Loucy (cell line): ENCODE measurements around the gene LCN12.

Experiments used
- EZH2phosphoT487 ChIP-seq: fragments of 200-600 bp; IDR thresholded peaks from 2 replicates; pipeline ENCODE4 v1.6.1; 2018; ENCODE audit warnings: antibody characterized with exemption, mild to moderate bottlenecking, moderate library complexity, borderline replicate concordance
- TF ChIP-seq, protein P1 (sequence below): fragments of 200-600 bp; sonication (generic); conservative IDR thresholded peaks from 2 replicates; pipeline ENCODE4 v1.5.1; 2014; ENCODE audit warnings: mild to moderate bottlenecking, antibody characterized with exemption, low read length

DNA sequence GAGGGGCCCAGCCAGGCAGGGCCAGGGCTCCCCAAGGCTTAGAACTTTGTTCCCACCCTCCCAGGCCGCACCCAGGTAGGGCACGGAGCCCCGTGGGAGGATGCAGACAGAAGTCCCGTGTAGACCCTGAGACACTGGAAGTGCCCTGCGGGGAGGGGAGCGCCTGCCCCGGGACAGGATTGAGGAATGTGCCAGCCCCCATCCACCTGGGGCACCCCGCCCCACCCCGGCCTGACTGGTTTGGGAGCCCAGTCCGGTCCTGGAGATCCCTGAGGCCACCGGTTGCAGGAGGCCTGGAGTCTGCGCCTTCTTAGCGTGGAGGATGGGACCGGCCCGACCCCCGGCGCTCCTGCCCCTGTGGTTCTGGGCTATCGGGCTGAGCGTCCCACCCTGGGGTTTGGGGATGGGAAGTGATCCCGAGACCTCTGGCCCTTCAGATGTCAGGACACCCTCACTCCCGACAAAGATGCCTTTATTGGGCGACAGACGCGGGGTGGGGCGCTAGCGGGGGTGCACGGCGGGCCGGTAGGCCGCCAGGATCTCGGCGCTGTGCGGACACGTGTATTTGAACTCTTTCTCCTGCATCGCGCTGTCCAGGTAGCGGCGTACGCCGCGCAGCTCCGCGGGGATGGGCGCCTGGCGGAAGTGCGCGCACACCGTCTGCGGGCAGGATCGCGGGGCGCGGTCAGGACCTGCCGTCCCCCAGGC is 42.3 kb downstream of the LCN12 start:
- TF ChIP-seq, protein P1, sequence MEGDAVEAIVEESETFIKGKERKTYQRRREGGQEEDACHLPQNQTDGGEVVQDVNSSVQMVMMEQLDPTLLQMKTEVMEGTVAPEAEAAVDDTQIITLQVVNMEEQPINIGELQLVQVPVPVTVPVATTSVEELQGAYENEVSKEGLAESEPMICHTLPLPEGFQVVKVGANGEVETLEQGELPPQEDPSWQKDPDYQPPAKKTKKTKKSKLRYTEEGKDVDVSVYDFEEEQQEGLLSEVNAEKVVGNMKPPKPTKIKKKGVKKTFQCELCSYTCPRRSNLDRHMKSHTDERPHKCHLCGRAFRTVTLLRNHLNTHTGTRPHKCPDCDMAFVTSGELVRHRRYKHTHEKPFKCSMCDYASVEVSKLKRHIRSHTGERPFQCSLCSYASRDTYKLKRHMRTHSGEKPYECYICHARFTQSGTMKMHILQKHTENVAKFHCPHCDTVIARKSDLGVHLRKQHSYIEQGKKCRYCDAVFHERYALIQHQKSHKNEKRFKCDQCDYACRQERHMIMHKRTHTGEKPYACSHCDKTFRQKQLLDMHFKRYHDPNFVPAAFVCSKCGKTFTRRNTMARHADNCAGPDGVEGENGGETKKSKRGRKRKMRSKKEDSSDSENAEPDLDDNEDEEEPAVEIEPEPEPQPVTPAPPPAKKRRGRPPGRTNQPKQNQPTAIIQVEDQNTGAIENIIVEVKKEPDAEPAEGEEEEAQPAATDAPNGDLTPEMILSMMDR = no peak
- TF ChIP-seq EZH2phosphoT487 = no peak
